Stimulated activated CD8-positive, alpha-beta memory T cell treated with anti-CD3 and anti-CD28 coated beads, Interleukin-15, amount 100 ng/mL, for 48 hours (primary cell): ENCODE data around the gene MAPK1IP1L.
"Not testable (repeated sequence)": the region's sequence is repeated elsewhere in the genome, so short reads cannot be mapped to it uniquely, and the experiment has no call there.

Experiments used
- DNase-seq, 2 donors: peaks; one replicate each; pipeline ENCODE4 v3.0.0-alpha.2; 2020; ENCODE audit warnings: low read depth in 2 of 2

The MAPK1IP1L gene

GRCh38 chr14:55054098-55054497 lies 2.7 kb downstream of the MAPK1IP1L start:
- no peak for DNase-seq

- no peak for DNase-seq
Measured at GRCh38 chr14:55057919-55058318, 6.5 kb downstream of the MAPK1IP1L start.

GRCh38 chr14:55059333-55059732 lies 7.9 kb downstream of the MAPK1IP1L start:
- DNase-seq = no peak

GRCh38 chr14:55062517-55063351 lies 11.3 kb downstream of the MAPK1IP1L start:
- DNase-seq = no peak

- DNase-seq = not testable (repeated sequence)
Measured at GRCh38 chr14:55064896-55065295, 13.4 kb downstream of the MAPK1IP1L start.

- DNase-seq = no peak
Measured at GRCh38 chr14:55065411-55065810, 14.0 kb downstream of the MAPK1IP1L start.

- no peak for DNase-seq
Measured at GRCh38 chr14:55066223-55066622, 14.8 kb downstream of the MAPK1IP1L start.

GRCh38 chr14:55070981-55071411 lies 19.5 kb downstream of the MAPK1IP1L start:
- no peak for DNase-seq

GRCh38 chr14:55071870-55072640 lies 20.6 kb downstream of the MAPK1IP1L start:
- no peak for DNase-seq

- no peak for DNase-seq
Measured at GRCh38 chr14:55073856-55074255, 22.4 kb downstream of the MAPK1IP1L start.

GRCh38 chr14:55074662-55075061 lies 23.2 kb downstream of the MAPK1IP1L start:
- DNase-seq = no peak

GRCh38 chr14:55075628-55076175 lies 24.3 kb downstream of the MAPK1IP1L start:
- DNase-seq = no peak

GRCh38 chr14:55077170-55078151 lies 26.0 kb downstream of the MAPK1IP1L start:
- DNase-seq = no peak

GRCh38 chr14:55079961-55080360 lies 28.5 kb downstream of the MAPK1IP1L start:
- DNase-seq = not testable (repeated sequence)

GRCh38 chr14:55084401-55085059 lies 33.1 kb downstream of the MAPK1IP1L start:
- DNase-seq = no peak

- no peak for DNase-seq
Measured at GRCh38 chr14:55085060-55085660, 33.7 kb downstream of the MAPK1IP1L start.

GRCh38 chr14:55086938-55087337 lies 35.5 kb downstream of the MAPK1IP1L start:
- no peak for DNase-seq

- no peak for DNase-seq
Measured at GRCh38 chr14:55088356-55088755, 36.9 kb downstream of the MAPK1IP1L start.

GRCh38 chr14:55092341-55092740 lies 40.9 kb downstream of the MAPK1IP1L start:
- no peak for DNase-seq
